Putamen (tissue), 1 donor: ENCODE measurements around the gene RSRC2.
"Not testable (repeated sequence)": the region's sequence is repeated elsewhere in the genome, so short reads cannot be mapped to it uniquely, and the experiment has no call there.

Experiments used
- DNase-seq: peaks from one replicate; pipeline ENCODE4 v3.0.0-alpha.2; 2016; ENCODE audit warnings: low spot score

Gene RSRC2

DNA sequence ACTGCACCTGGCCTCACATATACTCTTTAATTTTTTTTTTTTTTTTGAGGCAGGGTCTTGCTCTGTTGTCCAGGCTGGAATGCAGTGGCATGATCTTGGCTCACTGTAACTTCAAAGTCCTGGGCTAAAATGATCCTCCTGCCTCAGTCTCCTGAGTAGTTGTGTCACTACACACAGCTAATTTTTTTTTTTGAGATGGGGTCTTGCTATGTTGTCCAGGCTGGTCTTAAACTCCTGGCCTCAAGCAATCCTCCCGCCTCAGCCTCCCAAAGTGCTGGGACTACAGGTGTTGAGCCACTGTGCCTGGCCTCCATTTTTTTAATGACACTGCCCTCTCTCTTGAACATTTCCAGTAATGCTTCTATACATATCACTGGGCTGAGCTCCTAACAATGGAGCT is 42.4 kb downstream of the RSRC2 start:
- DNase-seq, result not testable (repeated sequence)

DNA sequence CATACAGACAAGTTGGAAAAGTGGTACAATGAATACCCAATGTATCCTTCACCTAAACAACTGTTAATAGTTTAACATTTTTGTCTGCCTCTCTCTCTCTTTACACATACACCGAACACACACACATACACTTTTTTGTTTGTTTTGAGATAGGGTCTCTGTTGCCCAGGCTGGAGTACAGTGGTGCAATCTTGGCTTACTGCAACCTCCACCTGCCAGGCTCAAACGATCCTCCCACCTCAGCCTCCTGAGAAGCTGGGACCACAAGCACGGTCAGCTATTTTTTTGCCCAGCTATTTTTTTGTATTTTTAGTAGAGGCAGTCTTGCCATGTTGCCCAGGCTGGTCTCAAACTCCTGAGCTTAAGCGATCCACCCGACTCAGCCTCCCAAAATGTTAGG is 42.8 kb downstream of the RSRC2 start:
- DNase-seq, result no peak

DNA sequence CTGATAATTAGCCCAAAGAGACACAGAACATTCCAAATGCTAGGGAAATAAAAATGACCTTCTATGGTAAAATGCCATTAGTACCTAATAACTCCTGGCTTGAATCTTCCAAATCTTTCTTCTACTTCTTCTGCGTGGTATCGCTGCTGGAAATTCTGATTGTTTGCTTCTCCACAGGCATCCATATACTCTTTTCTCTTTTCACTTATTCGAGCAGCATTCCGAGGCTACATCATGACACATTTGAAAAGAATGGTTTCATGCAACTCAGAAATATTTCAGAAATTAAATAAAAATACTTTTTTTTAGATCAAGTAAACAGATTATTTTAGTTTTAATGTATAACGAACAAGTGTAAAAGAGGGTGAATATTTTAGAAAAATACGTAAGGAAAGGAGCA is 44.9 kb downstream of the RSRC2 start:
- DNase-seq, result no peak

DNA sequence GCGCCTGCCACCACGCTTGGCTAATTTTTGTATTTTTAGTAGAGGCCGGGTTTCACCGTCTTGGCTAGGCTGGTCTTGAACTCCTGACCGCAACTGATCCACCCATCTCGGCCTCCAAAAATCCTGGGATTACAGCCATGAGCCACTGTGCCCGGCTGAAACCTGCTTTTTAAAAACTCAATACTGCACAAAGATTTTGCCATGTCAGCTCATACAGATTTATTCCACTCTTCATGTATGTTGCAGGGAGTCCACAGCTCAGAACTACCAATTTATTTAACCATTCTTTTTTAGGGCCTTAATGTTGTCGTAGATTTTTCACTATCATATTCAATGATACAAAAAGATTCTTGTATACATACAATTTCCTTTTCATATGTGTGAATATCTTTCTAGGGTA is 46.0 kb downstream of the RSRC2 start:
- DNase-seq, result no peak

DNA sequence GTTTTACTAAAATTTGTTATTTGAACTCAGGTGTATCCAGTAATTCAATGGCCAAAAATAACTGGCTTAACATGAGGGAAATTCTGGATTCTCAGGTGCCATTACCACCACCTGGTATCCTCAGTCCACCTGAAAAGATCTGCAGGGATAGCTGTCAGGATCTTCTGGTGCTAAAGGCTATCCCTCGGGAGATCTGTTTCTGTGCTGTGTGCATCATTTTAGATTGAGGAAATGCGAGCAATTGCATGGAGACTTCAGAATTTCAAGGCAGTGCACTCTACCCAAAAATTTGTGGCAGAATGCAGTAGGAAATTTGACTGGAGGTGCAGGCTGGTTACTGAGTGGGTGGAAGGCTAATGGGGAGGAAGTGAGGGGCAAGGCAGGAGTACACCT is 52.4 kb downstream of the RSRC2 start:
- no peak for DNase-seq

DNA sequence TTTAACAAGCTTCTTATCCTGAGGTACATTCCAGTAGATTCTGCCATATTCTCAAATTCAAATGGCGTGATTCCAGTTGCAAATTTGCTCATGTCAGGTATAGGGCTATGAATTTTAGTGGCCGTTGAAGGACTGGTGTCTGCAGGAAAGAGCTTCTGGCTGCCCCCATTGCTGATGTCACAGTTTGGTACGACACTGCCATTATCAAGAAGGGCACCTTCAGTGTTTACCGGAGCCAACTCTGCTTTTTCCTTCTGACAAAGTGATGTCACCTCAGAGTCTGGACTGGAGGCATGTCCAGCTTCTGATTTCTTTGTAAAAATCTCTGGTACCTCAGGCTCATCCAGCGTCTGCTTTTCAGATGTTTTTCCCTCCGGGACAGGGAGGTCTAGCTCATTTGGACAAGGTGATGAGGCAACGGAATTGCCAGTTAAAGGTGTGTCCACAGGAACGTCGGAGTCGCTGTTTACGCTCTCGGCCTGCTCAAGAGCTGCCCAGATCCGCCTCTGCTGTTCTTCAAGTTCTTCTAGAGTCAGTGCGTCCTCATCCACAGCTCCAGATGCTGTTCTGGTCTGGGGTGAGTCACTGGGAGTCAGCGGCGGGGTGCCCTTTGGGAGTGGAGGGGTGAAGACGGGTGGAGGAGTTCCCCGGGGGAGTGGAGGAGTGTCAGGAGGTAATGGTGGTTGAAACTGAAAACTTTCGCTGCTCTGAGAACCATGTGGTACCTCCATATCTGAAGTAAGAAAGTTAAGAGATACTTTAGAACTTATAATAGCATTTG is 53.0 kb downstream of the RSRC2 start:
- no peak for DNase-seq

DNA sequence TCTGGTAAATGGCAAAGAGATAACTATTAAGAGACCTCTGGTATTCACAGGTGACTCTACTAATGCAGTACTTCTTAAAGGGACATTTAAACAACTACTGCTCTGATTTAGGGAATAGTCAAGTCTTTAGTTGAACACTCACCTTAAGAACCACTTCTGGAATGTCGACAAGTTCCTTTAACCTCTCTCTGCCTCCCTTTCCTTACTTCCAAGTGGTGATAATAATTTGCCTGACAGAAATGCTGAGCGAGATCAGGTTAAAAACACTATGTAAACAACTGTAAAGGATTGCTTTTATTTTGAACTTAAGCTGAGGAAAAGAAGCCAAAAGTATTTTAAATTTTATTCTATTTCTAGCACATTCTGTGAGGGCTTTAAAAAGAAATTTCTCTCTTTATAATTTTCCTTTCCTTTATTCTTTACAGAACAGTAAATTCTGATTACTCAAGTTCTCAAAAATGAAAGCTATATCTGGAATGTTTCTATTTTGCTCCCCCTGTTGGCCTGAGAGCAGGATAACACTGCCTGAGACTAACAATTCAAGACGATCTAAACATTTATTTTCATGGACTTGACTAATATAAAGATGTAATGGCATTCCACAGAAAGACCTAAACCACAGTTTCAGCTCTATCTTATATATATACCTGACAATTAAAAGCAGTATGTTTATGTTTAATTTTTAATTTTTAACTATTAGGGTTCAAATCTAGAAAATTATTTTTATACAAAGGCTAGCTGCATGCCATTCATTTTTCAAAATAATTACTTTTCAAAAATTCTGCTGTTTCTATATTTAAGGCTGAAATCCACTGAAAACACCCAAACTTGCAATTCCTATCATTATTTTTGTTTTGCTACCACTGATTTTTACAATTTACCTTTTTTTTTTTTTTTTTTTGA is 55.2 kb downstream of the RSRC2 start:
- peak; percentile 38 for DNase-seq

DNA sequence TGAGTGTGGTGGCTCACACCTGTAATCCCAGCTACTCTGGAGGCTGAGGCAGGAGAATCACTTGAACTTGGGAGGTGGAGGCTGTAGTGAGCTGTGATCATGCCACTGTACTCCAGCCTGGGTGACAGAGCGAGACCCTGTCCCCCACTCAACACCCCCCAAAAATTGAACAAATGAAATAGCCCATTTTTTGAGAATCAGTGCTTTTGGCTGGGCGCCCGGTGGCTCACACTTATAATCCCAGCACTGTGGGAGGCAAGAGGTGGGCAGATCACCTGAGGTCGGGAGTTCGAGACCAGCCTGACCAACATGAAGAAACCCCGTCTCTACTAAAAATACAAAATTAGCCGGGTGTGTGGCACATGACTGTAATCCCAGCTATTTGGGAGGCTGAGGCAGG is 56.2 kb downstream of the RSRC2 start:
- DNase-seq, result not testable (repeated sequence)

DNA sequence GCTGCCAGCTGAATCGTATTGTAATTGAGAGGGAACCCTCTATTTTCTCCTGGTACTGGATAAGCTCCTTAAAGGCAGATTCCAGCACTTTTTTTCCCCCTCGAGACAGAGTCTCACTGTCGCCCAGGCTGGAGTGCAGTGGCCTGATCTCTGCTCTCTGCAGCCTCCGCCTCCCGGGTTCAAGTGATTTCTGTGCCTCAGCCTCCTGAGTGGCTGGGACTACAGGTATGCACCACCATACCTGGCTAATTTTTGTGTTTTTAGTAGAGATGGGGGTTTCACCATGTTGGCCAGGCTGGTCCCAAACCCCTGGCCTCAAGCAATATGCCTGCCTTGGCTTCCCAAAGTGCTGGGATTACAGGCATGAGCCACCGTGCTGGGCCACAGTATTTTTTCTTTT is 56.9 kb downstream of the RSRC2 start:
- not testable (repeated sequence) for DNase-seq

DNA sequence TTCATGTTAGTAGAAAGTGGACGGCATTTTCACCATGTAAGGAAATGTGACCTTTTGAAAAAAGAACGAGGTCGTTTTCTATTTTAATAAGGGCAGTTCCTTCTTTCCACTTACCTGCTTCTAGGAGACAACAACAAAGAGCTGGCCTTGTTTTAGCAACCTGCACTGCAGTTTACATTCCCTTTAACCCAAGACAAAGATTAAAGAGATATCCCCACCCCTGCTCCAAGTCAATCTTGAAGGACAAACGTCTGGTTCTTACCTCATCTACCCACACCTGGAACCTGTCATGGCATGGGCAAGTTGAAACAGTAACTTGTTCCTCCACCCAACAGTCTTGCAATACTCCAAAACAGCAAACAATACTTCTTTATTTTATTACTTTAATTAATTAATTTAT is 58.8 kb downstream of the RSRC2 start:
- DNase-seq, result no peak

DNA sequence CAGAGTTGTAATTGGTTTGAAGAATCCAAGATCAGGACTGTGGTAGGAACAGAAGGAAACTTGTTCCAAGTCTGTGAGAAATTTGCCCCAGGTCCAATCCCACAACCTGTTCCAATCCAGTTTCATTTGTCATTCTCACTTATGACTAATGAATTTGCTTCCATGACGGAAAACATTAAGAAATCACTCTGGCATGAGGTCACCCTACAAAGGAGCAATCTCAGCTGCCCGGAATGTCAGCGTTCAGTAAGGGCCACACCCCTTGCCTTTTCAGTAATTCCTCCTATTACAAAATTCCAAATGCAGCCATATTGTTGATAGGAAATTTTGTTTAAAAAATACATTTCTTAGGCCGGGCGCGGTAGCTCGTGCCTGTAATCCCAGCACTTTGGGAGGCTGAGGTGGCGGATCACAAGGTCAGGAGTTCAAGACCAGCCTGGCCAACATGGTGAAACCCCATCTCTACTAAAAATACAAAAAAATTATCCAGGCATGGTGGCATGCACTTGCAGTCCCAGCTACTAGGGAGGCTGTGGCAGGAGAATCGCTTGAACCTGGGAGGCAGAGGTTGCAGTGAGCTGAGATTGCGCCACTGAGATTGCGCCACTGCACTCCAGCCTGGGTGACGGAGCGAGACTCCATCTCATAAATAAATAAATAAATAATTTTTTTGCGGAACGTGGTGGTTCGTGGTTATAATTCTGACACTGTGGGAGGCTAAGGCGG is 62.3 kb downstream of the RSRC2 start:
- DNase-seq, result not testable (repeated sequence)

DNA sequence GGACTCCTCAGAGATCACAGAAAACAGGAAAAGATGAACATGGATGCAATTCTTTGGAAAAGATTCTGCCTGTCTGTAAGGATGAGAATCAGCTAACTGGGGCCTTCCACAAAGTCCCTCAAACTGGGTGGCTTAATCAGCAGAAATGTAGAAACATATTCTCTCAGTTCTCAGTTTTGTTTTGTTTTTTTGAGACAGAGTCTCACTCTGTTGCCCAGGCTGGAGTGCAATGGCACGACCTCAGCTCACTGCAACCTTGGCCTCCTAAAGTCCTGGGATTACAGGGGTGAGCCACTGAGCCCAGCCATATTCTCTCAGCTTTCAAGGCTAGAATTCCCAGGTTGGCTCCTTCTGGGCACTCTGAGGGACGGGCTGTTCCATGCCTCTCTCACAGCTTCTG is 66.1 kb downstream of the RSRC2 start:
- no peak for DNase-seq

DNA sequence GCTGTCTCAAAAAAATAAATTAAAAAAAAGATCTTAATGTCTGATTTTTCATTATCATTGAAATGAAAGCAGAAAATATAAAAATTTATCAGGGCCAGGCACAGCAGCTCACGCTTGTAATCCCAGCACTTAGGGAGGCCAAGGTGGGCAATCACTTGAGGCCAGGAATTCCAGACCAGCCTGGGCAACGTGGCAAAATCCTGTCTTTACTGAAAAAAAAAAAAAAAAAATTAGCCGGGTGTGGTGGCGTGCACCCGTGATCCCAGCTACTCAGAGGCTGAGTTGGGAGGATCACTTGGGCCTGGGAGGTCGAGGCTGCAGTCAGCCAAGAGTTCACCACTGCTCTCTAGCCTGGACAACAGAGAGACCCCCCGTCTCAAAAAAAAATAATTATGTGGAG is 66.7 kb downstream of the RSRC2 start:
- DNase-seq, result no peak

DNA sequence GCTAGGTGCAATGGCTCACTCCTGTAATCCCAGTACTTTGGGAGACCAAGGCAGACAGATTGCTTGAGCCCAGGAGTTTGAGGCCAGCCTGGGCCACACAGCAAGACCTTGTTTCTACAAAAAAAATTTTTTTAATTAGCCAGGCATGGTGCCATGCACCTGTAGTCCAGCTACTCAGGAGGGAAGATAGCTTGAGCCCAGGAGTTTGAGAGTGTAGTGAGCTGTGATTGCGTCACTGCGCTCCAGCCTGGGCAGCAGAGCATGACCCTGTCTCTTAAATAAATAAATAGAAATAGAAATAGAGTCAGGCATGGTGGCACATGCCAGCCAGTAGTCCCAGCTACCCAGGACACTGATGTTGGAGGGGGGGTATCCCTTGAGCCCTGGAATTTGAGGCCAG is 67.5 kb downstream of the RSRC2 start:
- DNase-seq, result no peak

DNA sequence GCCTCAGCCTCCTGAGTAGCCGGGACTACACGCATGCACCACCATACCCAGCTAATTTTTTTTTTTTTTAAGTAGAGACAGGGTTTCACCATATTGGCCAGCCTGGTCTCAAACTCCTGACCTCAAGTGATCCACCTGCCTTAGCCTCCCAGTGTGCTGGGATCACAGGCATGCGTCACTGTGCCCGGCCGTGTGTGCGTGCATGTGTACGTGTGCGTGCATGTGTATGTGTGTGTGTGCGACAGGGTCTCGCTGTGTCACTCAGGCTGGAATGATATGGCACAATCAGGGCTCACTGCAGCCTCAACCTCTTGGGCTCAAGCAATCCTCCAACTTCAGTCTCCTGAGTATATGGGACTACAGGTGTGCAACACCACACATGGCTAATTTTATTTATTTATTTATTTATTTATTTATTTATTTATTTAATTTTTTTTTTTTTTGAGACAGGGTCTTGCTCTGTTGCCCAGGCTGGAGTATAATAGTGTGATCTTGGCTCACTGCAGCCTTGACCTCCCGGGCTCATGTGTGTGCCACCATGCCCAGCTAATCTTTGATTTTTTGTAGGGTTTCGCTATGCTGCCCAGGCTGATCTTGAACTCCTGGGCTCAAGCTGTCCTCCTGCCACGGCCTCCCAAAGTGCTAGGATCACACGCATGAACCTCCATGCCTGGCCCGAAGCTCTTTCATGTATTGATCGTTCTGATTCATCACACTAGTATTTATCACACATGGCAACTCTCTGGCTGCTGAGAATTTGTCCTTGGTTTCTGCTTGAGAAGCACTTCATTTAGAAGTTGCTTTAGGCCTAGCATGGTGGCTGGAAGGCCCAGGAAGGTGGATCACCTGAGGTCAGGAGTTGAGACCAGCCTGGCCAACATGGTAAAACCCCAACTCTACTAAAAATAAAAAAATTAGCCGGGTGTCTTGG is 68.4 kb downstream of the RSRC2 start:
- DNase-seq, result no peak

DNA sequence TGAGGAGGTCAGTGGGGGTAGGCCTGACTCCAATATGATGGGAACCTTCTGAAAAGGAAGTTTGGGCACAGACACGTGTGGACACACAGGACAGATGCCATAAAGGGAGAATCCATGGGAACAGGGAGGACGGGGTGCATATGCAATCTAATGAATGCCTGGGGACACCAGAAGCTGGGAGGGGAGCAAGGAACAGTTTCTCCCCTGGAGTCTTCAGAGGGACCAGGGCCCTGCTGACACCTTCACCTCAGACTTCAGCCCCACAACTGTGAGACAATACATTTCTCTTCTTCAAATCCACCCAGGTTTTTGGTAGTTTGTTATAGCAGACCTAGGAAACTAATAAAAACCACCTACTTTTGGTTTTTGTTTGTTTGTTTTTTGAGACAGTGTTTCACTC is 69.1 kb downstream of the RSRC2 start:
- no peak for DNase-seq

DNA sequence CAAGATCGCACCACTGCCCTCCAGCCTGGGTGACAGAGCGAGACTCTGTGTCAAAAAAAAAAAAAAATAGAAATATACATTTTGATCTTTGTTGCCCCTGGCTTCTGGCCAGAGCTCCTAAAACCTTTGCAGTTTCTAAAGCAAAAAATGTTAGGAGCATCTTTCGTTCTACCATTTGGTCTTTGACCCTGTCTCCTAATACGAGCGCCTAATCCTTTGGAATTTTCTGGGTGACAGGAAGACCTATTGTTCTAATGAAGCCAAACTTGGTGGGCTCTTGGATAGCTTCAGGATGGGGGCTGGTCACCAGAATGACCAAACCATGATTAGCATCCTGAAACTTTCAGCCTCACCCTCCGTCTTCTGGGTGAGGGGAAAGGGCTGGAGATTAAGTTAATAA is 72.0 kb downstream of the RSRC2 start:
- DNase-seq, result no peak

DNA sequence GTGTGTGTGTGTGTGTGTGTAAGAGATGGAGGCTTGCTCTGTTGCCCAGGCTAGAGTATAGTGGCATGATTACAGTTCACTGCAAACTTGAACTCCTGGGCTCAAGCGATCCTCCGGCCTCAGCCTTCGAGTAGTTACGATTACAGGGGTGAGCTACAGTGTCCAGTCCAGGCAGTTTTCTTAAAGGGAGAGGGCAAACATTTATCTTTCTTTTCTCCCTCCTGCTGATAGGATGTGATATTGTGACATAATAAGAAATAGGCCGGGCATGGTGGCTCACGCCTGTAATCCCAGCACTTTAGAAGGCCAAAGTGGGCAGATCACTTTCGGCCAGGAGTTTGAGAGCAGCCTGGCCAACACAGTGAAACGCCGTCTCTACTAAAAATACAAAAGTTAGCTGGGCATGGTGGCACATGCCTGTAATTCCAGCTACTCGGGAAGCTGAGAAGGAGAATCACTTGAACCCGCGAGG is 72.5 kb downstream of the RSRC2 start:
- DNase-seq, result no peak
